HepG2 (cell line): ENCODE results near the gene TF. TPM values are rescaled to one million over a fixed set of nuclear protein-coding genes. Genes with fewer than 3 reads are reported as not detected.

Experiments
- CBFB ChIP-seq: sonication (generic); formaldehyde crosslinking; IDR thresholded peaks from 2 replicates; pipeline ENCODE4 v1.4.0; 2020; ENCODE audit warnings: missing genetic modification reagents
- CBX1 ChIP-seq: IDR thresholded peaks from one replicate; pipeline ENCODE4 v1.6.1; 2016; ENCODE audit warnings: antibody characterized with exemption, low read depth
- CHD2 ChIP-seq: IDR thresholded peaks from 2 replicates; pipeline ENCODE4 v1.6.1; 2011; ENCODE audit warnings: low read depth, low read length, improper control_type of control experiment
- EEA1 ChIP-seq: sonication (generic); formaldehyde crosslinking; IDR thresholded peaks from 2 replicates; pipeline ENCODE4 v1.5.1; 2020; ENCODE audit warnings: mild to moderate bottlenecking, missing genetic modification reagents, borderline replicate concordance
- HNRNPUL1 ChIP-seq: fragments of 200-400 bp; formaldehyde crosslinking; IDR thresholded peaks from 2 replicates; pipeline ENCODE4 v1.6.1; 2017; ENCODE audit warnings: low read depth, mild to moderate bottlenecking, low read length, moderate library complexity
- HOXA7 ChIP-seq: sonication (generic); formaldehyde crosslinking; IDR thresholded peaks from 2 replicates; pipeline ENCODE4 v1.8.1; 2022; ENCODE audit warnings: mild to moderate bottlenecking, missing genetic modification reagents, moderate library complexity
- MAFG ChIP-seq: sonication (generic); formaldehyde crosslinking; IDR thresholded peaks from 2 replicates; pipeline ENCODE4 v1.5.1; 2020; ENCODE audit warnings: mild to moderate bottlenecking, missing genetic modification reagents
- MAX ChIP-seq: IDR thresholded peaks from 2 replicates; pipeline ENCODE4 v1.6.1; 2012; ENCODE audit warnings: inconsistent platforms
- TCF12 ChIP-seq, 2 experiments: fragments of 450-650 bp in 1 of 2; sonication (generic) in 1 of 2; formaldehyde crosslinking in 1 of 2; IDR thresholded peaks; 2 replicates each; pipeline versions ENCODE4 v1.6.1 to v1.8.0; 2017 to 2022; ENCODE audit warnings: antibody characterized with exemption in 1 of 2, mild to moderate bottlenecking in 1 of 2, missing genetic modification reagents in 1 of 2, moderate library complexity in 1 of 2
- ZBTB7A ChIP-seq: sonication (generic); formaldehyde crosslinking; IDR thresholded peaks from 2 replicates; pipeline ENCODE4 v1.8.0; 2022; ENCODE audit warnings: mild to moderate bottlenecking, missing genetic modification reagents
- ZMYM3 ChIP-seq: sonication (generic); formaldehyde crosslinking; IDR thresholded peaks from 2 replicates; pipeline ENCODE4 v1.5.1; 2020; ENCODE audit warnings: mild to moderate bottlenecking, missing genetic modification reagents
- ZNF225 ChIP-seq: sonication (generic); formaldehyde crosslinking; IDR thresholded peaks from 2 replicates; pipeline ENCODE4 v1.4.0; 2020; ENCODE audit warnings: mild to moderate bottlenecking, missing genetic modification reagents
- ZNF574 ChIP-seq: sonication (generic); formaldehyde crosslinking; IDR thresholded peaks from 2 replicates; pipeline ENCODE4 v1.4.0; 2020; ENCODE audit warnings: missing genetic modification reagents
- ZNF766 ChIP-seq: sonication (generic); formaldehyde crosslinking; IDR thresholded peaks from 2 replicates; pipeline ENCODE4 v1.5.0; 2020; ENCODE audit warnings: missing genetic modification reagents, borderline replicate concordance
- ZNF768 ChIP-seq: sonication (generic); formaldehyde crosslinking; IDR thresholded peaks from 2 replicates; pipeline ENCODE4 v1.4.0; 2020; ENCODE audit warnings: missing genetic modification reagents
- polyA plus RNA-seq, 8 experiments: library from polyadenylated mRNA; depleted of rRNA in 3 of 8; stranded (reverse) in 7 of 8; unstranded in 1 of 8; fragments of >200 nt; fragmentation: Illumina TruSeq in 4 of 8; extraction: Trizol in 4 of 8; gene quantifications; 2 replicates each; pipeline versions ENCODE4 v1.2.1 to v1.2.3, GENCODE V29; 2011 to 2016; ENCODE audit warnings: low read depth in 4 of 8, missing spikeins in 1 of 8, mixed read lengths in 1 of 8; ENCODE audit not compliant: insufficient read depth in 1 of 8
- total RNA-seq, 5 experiments: library from RNA; depleted of rRNA; stranded (reverse); fragments of >200 nt; fragmentation: Illumina TruSeq; extraction: Trizol; gene quantifications; 2 replicates each; pipeline ENCODE4 v1.2.3, GENCODE V29; 2016; ENCODE audit warnings: low read depth in 1 of 5
- TF ChIP-seq, protein P1 (sequence below): sonication (generic); formaldehyde crosslinking; conservative IDR thresholded peaks from 2 replicates; pipeline ENCODE4 v1.8.0; 2022; ENCODE audit warnings: mild to moderate bottlenecking, moderate library complexity, missing genetic modification reagents
- TF ChIP-seq, protein P2 (sequence below), 2 experiments: IDR thresholded peaks; 2 replicates each; pipeline ENCODE4 v1.6.1; 2011 to 2012; ENCODE audit warnings: low read length in 2 of 2, borderline replicate concordance in 1 of 2, low read depth in 1 of 2, mild to moderate bottlenecking in 1 of 2, moderate library complexity in 1 of 2
- TF ChIP-seq, protein P3 (sequence below): sonication (generic); formaldehyde crosslinking; IDR thresholded peaks from 2 replicates; pipeline ENCODE4 v1.4.0; 2020; ENCODE audit warnings: missing genetic modification reagents

The TF gene
- total and polyA plus RNA-seq, 2 of the 13 experiments (the other 11 are each of a cell fraction or from before 2014, with no cell fraction given): 10,074 to 11,821 TPM

- TF ChIP-seq CHD2 (no peak), ZNF768 (peak; percentile 85), MAFG (CRISPR knock-in tag) (no peak), CBFB (CRISPR knock-in tag) (peak; percentile 68; the same call in 1 of the 2 replicates), CBX1 (peak; percentile 99), ZNF225 (CRISPR knock-in tag) (peak; percentile 35; the same call in 1 of the 2 replicates), HOXA7 (CRISPR knock-in tag) (no peak), HNRNPUL1 (no peak), ZNF574 (CRISPR knock-in tag) (peak; percentile 87), ZNF766 (CRISPR knock-in tag) (peak; percentile 95; the same call in 1 of the 2 replicates), MAX (peak; percentile 76), ZMYM3 (CRISPR knock-in tag) (peak; percentile 85), ZBTB7A (CRISPR knock-in tag) (peak; percentile 56; the same call in 1 of the 2 replicates), TCF12 (IDR thresholded peaks at IDR 0.05) (no peak), TCF12 (CRISPR knock-in tag; IDR thresholded peaks at IDR 0.05) (peak; percentile 96), EEA1 (CRISPR knock-in tag) (peak; percentile 97)
- TF ChIP-seq, protein P1, sequence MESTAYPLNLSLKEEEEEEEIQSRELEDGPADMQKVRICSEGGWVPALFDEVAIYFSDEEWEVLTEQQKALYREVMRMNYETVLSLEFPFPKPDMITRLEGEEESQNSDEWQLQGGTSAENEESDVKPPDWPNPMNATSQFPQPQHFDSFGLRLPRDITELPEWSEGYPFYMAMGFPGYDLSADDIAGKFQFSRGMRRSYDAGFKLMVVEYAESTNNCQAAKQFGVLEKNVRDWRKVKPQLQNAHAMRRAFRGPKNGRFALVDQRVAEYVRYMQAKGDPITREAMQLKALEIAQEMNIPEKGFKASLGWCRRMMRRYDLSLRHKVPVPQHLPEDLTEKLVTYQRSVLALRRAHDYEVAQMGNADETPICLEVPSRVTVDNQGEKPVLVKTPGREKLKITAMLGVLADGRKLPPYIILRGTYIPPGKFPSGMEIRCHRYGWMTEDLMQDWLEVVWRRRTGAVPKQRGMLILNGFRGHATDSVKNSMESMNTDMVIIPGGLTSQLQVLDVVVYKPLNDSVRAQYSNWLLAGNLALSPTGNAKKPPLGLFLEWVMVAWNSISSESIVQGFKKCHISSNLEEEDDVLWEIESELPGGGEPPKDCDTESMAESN (CRISPR knock-in tag): peak; percentile 96
- TF ChIP-seq, protein P2, sequence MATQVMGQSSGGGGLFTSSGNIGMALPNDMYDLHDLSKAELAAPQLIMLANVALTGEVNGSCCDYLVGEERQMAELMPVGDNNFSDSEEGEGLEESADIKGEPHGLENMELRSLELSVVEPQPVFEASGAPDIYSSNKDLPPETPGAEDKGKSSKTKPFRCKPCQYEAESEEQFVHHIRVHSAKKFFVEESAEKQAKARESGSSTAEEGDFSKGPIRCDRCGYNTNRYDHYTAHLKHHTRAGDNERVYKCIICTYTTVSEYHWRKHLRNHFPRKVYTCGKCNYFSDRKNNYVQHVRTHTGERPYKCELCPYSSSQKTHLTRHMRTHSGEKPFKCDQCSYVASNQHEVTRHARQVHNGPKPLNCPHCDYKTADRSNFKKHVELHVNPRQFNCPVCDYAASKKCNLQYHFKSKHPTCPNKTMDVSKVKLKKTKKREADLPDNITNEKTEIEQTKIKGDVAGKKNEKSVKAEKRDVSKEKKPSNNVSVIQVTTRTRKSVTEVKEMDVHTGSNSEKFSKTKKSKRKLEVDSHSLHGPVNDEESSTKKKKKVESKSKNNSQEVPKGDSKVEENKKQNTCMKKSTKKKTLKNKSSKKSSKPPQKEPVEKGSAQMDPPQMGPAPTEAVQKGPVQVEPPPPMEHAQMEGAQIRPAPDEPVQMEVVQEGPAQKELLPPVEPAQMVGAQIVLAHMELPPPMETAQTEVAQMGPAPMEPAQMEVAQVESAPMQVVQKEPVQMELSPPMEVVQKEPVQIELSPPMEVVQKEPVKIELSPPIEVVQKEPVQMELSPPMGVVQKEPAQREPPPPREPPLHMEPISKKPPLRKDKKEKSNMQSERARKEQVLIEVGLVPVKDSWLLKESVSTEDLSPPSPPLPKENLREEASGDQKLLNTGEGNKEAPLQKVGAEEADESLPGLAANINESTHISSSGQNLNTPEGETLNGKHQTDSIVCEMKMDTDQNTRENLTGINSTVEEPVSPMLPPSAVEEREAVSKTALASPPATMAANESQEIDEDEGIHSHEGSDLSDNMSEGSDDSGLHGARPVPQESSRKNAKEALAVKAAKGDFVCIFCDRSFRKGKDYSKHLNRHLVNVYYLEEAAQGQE (IDR thresholded peaks at IDR 0.05; ENCODE audit: borderline replicate concordance in 1 of 2, low read depth in 1 of 2, low read length in 2 of 2): peak in 1 of 2 experiments; percentile 82; a peak in 2 of 4 replicates
- TF ChIP-seq, protein P3, sequence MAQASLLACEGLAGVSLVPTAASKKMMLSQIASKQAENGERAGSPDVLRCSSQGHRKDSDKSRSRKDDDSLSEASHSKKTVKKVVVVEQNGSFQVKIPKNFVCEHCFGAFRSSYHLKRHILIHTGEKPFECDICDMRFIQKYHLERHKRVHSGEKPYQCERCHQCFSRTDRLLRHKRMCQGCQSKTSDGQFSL (CRISPR knock-in tag): no peak
These were observed at the start of gene TF (continued) for GRCh38 chr3:133745981-133746711.
